ENCODE data around the gene CCDC88C.
"Not testable (repeated sequence)": the region's sequence is repeated elsewhere in the genome, so short reads cannot be mapped to it uniquely, and the experiment has no call there.

CCDC88C gene

DNA sequence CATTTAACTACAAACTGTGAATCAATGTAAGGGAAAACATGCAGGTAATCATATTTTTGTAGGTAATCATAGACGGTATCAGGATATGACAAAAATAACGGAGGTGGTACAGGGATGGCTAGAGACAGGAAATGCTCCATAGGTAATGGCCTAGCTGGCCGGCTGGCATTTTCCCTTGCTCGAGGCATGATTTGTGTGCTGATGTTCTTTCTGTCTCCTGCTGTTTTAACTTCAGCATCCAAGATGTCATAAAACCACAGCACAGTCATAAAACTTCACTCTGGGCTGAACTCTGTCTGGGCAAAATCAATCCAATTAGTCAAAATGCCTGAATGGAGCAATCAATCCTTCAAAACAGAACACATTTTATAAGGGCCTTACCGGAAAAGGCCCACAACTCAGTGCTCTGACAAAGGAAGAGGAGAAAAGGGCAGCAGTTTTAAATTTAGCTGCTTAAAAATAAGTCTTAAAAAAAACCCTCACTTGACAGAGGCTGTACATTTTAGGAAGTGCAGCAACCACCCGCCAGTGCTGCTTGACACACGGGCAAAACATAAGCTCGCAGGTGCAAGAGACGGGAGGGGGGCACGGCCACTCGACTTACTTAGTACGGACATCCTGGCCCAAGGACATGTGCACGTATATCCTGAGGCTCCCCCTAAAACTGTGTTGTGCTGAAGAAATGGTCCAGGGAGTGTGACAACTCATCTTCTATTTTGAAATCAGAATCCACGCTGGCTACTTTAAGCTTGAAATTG is 132.7 kb downstream of the CCDC88C start:
- DNase-seq (ENCODE audit: low spot score): no peak

DNA sequence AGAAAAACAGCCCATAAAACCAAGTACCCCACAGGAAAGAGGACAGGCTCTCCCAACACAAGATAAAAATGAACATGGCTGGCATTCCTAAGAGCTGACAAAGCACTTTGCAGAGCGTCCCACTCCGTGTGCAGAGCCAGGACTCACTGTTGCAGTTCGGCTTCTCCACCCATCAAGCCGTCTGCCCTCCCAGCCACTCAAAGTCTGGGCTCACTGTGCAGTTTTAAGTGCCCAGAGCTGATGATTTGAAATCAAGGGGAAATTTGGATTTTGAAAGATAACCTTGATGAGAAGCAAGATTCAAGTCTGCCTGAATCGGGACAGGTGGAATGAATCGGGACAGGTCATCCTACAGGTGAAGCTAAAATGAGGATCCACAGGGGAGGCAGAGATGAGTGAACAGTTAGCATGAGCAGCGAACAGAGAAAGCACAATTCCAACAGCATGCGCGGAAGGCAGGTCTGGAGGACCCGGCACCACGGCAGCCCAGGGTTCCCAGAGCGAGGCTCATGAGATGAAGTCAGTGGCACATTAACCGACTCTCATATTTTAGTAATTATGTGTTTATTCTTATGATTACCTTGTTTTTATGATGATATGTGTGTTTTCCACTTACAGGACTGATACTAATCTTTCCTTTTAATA is 133.4 kb downstream of the CCDC88C start:
- DNase-seq (ENCODE audit: low spot score): peak; percentile 94

DNA sequence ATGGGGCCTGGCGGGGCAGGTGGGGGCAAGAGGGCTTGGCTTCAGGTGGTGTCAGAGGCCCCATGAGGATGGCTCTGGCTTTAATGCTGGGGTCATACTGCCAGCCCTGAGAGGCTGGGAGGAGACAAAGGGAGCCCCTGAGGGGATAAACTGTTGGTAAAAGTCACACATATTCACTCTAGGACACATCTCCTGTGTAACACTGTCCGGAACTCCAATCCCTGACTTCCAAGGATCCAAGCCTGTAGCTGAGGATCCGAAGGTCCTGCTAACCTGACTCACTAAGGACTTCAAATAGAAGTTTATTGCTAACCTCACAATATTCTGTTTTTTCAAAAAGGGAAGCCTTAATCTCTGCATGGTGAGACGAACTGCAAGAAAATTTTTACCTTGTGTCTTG is 134.0 kb downstream of the CCDC88C start:
- DNase-seq (ENCODE audit: low spot score): peak; percentile 44

DNA sequence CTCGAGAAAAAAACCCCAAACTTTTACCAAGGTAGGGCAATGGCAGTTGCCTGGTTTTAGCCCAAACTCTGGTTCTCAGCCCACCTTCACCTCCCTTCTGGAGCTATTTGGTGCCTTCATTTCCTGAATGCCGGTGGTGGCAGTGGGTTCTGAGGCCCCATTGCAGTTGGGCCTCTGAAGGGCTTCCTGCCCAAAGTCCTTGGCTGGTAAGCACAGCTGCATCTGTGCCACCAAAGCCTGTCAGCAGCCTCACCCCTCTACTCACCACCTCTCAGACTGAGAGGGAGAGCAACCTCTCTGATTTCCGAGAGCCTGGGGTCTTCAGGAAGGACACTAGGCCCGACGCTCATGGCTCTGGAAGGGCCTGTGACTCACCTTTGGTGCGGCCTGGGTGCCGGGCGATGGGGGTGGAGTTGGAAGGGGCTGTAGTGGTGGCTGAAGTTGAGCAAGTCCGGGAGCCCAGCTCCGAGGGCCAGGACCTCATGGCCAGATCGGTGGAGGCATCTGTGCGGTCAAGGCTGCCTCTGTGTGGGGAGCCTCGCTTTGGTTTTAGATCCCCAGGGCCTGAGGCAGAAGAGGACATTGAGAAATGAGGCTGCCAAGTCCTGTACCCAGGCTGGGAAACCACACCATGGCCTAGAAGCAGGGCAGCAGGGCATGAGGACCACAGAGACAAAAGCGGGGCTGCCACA is 134.5 kb downstream of the CCDC88C start:
- DNase-seq (ENCODE audit: low spot score): no peak

DNA sequence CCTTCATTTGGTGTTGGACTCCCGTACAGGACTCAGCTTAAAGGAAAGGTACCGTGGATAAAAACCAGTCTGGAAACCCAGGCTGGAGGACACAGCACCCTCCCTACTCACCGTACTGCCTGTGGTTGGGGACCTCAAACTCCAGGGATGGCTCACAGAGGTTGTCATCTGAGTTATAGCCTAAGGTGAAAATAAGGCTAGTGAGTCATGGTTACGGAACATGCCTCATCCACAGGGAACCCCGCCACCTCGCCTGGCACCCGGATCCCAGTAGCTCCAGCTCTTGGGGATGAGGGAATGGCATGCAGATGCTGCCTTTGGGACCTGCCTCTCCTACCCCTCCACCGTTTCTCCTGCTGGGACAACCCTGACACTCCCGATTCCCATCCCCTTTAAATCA is 136.3 kb downstream of the CCDC88C start:
- no peak for DNase-seq (ENCODE audit: low spot score)

DNA sequence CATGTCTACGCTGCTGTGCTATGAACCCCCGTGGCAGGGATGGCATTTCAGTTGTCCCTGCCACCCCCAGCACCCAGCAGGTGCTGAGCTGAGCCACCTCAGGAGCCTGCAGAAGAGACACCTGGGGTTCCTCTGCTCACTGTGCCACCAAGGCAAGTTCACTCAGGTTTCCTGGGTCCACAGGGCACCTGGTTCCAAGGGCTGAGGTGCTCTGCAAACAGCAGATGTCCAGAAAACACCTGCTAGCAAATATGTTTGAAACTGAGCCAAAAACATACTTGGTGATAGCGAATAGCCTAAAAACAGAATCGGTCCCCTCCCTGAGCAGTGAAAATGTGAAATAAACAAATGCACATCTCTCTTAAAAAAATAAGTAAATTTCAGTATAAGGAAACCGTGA is 137.5 kb downstream of the CCDC88C start:
- DNase-seq (ENCODE audit: low spot score): no peak

DNA sequence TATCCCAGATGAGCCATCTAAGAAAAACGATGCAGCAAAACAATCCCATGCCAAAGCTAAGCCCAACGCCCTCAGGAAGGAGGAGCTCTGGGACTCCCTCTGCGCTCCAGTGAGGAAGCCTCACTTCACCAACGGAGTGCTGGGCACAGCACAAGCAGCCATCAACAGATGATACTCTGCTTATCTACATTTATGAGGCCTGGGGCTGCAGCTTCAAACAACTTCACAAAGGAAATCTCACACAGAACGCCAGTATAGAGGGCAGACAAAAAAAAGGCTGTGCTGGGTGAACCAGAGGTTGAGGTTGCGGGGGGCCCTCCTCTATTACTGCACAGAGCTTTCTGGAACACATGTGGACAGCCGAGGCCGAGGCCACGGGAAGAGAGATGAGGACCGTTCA is 138.3 kb downstream of the CCDC88C start:
- DNase-seq (ENCODE audit: low spot score): no peak

DNA sequence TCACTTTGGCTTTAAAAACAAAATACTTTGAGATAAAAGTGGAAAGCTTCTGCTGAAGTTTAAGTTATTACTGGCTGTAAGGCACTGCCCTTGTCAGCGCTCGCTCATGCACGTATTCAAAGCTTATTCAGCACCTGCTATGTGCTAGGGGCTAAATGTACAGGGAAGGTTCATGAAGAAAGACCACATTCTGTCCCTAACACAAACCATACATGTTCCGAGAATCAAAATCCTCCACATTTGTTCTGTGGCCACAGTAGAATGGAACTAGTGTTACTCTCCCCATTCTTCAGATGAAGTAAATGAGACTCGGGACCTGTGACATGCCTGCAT is 139.3 kb downstream of the CCDC88C start:
- no peak for DNase-seq (ENCODE audit: low spot score)

DNA sequence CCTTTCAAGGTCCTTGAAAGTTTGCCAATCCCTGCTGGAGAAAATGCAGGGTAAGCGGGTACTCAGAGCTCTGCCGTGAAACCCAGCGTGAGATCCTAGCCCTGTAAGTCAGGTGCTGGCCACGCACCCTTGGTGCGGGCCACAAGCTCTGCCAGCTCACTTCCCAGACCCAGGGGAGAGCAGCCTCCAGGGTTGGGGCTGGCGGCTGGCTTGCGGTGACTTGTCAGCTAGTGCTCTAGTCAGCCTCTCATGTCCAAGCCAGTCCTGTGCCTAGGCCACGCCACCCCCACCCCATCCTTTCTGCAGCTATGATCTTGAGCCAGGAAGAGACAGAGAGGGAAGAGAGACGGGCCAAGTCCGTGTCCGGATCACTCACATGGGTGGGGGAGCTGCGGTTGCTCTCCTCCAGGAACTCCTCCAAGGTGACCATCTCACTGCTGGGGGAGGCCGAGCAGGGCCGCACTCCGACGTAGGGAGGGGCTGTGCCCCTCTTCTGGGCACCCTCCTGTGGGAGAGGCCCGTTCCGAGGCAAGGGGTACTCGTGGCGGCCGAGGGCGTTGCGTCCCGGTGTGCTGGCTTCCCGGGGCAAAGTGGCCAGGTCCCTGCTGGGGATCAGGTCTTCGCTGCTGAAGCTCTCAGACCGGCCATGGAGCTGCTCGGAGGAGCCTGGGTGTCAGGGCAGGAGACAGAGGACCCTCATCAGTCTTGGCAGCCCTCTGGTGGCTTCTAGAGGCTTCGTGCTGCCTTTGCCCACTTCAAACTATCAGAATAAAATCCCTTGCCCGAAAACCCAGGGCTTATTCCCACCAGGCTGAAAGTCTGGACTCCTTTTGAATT is 139.9 kb downstream of the CCDC88C start:
- DNase-seq (ENCODE audit: low spot score): no peak

DNA sequence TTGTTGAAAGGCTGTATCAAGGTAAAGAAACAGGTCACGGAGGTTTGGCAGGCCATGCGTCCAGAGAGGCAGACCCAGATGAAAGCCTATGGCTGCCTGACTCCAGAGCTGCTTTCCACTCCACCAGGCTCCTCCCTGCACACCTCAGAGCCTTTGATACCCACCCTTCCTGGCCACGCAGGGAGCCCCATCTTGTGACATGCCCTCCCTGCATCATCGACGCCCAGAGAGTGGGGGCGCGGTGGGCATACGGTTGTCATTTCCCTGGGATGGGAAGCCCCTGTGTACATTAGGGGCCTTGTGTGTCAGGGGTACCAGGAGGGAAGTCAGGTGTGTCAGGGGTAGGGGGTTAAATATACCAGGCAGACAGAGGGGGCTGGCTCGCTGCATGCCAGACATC is 142.8 kb downstream of the CCDC88C start:
- no peak for DNase-seq (ENCODE audit: low spot score)

DNA sequence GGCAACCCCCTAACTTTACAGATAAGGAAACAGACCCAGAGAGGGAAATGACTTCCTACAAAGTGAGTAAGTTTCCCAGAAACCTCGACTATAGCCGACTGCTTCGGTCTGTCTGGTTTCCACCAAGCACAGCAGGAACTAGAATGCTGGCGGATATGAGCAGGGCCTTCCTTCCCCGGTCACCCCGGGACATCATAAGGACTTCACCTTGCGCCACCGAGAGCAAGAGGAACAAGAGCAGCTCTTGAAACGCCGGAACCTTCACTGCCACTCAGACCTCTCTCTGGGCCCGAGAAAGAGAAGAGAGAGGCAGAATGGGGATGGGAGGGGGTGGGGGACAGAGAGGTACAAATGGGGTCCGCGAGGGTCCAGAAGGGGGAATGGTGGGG is 143.7 kb downstream of the CCDC88C start:
- DNase-seq (ENCODE audit: low spot score): no peak

DNA sequence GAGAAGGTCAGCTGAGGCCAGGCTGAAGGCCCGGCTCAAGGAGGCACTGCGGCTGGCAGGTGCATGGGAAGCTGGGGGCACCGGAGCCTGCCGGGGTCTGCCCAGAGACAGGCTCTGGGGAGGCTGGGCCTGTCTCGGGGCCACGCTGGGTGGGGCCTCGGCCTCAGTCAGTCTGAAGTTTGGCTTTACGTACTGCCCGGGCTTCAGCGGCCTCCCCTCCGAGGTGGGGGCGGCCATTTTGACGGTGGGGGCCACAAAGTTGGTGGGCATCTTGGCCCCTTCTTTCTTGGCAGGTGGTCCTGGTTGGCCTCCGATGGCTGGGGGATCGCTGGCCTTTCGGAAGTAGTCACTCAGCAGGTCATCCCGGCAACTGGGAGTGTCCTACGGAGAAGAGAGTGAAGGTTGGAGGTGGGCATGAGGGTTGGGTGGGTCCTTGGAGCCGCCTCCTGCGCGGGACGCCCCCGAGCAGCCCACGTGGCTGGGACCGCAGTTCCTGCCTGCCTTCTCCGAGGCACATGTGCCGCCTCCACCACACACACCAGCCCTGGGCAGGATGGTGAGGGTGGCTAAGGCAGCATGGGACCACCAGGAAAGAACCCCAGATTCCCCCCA is 144.2 kb downstream of the CCDC88C start:
- DNase-seq (ENCODE audit: low spot score): no peak

DNA sequence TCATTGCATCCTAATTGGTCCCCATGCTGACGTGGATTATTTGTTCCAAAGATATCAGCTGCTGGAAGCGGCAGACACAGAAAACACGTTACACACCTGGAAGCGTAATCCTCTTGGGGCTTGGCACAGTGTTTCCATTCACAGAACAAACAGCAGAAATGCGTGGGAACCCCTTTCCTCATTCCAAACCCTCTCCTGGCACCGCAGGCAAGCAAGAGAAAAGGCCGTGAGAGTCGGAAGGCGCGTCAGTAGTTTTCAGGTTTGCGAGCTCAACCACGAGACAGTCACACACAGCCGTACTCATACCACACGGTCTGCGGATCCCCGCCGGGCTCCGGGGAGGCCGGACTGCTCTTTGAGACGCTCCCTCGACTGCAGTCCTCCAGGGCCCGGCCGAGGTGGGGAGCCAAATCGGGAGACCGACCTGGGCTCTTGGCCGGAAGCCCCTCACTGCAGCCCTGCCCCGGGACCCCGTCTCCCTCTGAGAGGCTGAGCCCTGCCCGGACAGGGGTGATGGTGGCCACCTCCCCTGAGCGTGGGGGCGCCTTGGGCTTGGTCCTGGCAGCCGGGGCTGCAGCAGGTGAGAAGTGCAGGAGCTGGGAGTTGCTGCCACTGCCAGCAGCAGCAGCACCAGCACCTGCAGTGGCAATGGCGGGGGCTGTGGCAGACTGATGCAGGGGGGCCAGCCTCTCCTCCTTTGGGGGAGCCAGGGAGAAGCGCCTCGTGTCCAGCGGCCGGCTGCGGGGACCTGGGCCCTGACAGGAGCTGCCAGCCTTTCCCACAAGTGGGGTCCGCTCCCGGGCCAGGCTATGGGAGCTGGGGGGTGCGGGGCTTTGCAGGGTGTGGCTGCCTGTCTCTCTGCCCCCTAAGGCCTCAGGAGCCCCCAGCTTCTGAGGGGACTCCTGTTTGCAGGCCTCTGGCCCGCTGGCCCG is 145.0 kb downstream of the CCDC88C start:
- no peak for DNase-seq (ENCODE audit: low spot score)

DNA sequence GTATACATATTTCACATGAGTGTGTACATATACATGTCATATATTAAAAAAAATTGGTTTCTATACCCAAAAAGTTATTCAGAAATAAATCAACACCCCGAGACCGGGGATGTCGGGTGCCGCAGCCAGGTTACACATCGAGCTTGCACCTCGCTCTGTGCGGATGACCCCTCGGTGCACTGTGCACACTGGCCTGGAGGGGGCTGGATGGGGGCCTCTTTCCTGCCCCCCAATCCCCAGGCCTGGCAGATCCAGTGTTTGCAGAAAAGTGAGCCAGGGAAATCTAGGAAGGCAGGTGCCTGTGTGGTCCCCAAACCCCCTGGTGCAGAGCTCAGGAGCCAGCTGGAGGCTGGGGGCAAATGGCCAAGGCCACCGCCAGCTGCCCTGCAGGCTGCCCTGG is 146.0 kb downstream of the CCDC88C start:
- DNase-seq (ENCODE audit: low spot score): no peak

DNA sequence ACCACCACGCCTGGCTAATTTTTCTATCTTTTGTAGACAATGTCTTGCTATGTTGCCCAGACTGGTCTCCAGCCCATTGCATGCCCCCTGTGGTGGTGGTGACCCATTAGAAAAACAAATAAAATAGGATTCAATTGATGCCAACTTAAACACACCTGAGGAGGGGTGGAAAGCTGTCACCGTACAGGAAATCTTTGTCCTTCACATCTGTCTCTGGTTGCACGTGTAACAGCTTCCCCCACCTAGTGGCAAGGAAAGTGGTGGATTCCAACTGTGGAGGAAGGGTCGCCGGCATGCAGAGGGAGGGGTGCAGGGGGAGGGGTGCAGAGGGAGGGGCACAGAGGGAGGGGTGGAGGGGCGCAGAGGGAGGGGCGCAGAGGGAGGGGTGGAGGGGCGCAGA is 147.0 kb downstream of the CCDC88C start:
- no peak for DNase-seq (ENCODE audit: low spot score)

DNA sequence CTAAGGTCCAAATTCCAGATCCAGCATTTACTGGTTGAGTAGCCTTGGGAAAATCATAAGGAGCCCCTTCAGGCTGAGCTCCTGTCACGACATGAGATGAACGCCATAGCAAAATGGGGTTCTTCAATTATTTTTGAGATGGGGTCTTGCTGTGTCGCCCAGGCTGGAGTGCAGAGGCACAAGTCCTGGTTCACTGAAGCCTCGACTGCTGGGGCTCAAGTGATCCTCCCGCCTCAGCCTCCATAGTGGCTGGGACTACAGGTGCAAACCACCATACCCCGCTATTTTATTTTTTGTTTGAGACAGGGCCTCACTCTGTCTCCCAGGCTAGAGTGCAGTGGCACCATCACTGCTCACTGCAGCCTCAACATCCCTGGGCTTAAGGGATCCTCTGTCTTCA is 147.4 kb downstream of the CCDC88C start:
- no peak for DNase-seq (ENCODE audit: low spot score)

DNA sequence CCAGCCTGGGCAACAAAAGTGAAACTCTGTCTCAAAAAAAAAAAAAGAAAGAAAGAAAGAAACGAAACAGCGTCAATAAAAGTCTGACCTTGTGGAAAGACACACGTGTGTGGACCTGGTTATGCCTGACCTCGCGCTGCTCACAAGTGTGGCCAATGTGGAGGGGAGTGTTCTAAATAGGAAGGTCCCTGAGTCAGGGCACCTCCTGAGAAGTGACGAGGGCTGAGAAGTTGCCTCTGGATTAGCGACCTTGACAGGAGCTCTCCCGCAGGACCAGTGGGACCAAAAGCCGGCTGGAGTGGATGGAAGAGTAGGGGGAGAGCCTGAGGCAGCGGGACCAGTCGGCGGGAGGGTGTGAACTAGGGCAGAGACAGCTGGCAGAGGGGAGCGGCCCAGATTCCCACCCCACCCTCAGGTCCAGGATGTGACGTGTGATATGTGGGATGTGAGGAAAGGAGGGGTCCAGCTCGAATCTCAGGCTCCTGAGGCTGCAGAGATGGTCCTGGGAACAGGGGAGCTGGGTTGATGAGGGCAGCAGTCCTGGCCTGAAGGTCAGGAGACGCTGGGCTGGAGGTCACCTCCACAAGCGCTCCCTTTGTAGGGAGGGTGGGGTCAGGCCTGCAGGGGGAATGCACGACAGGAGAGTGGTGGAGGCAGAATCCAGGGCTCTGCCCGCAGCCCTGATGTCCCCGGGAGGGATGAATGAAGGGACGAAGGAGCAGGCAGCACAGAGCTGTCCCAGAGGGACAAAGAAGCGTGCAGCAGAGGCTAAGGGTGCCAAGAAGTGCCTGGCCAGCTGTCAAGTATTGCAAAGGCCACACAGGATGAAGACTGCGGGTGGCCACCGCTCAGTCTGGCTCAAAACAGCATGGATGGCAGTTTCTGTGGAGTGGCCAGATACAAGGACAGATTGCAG is 148.3 kb downstream of the CCDC88C start:
- peak; percentile 58 for DNase-seq (ENCODE audit: low spot score)

DNA sequence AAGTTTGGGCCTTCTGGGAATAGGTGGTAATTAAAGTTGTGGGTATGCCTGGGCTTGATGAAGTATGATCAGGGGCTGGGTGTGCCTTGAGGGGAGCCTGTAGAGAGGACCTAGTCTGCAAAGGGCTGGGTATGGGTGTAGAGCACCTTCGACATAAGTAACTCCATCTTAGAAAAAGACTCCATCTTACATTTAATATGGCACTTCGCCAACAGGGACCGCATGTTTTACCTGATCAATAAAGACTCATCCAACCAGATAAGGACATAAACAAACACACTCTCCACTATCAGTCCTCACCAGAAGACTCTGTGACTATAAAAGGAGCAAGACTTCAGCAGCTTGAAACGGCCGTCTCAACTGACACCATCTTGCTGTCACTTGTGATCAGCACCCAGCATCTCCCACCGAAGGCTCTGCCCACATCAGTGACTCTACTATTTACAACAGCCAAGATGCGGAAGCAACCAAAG is 149.6 kb downstream of the CCDC88C start:
- no peak for DNase-seq (ENCODE audit: low spot score)

DNA sequence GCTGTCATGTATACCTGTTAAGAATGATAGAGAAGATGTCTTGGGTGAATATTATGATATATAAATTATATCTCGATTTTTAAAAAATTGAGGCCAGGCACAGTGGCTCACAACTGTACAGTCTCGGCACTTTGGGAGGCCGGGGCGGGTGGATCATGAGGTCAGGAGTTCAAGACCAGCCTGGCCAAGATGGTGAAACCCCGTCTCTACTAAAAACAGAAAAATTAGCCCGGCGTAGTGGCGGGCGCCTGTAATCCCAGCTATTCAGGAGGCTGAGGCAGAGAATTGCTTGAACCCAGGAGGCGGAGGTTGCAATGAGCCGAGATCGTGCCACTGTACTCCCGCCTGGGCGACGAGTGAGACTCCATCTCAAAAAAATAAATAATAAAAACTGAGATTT is 151.3 kb downstream of the CCDC88C start:
- not testable (repeated sequence) for DNase-seq (ENCODE audit: low spot score)

DNA sequence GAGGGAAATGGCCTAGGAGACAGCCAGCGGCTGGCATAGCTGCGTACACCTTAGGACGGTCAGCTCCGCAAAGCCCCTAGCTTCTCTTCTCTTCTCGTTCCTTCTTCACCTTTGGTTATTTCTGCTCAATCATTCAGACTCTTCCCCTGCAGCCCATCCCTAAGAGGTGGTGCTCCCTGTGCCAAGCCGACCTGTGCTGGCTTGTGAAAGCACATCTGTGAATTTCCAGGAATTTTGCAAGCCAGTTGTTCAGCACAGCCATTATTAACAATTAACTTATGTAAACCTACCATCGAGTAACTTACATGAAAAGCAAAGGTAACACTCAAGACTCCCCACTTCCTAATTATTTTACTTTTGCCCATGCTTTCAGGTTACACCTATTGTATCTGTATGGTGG is 152.2 kb downstream of the CCDC88C start:
- no peak for DNase-seq (ENCODE audit: low spot score)

Data from AG20443 (cell line).